Heart left ventricle (tissue), 16 donors: Measurements from ENCODE around the gene SH3PXD2A. TPM values are rescaled to one million over a fixed set of nuclear protein-coding genes. Genes with fewer than 3 reads are reported as not detected.

Source experiments
- ATAC-seq, 4 donors: fragments of 200-7000 bp; cut with Tn5 transposase; one replicate each; pipeline ENCODE4 v1.9.1; 2020 to 2022; ENCODE audit warnings: moderate library complexity in 4 of 4, mild to moderate bottlenecking in 3 of 4, moderate number of reproducible peaks in 1 of 4
- DNase-seq, 5 donors: peaks; one replicate each; pipeline ENCODE4 v3.0.0-alpha.2; 2020
- H3K27ac ChIP-seq, 12 donors: fragments of 200-600 bp; sonication (generic) in 4 of 12; one replicate each; pipeline versions ENCODE4 v1.5.0 to v1.8.0; 2016 to 2022; ENCODE audit warnings: mild to moderate bottlenecking in 2 of 12
- H3K27me3 ChIP-seq, 9 donors: fragments of 200-600 bp; sonication (generic) in 2 of 9; one replicate each; pipeline versions ENCODE4 v1.5.1 to v1.8.0; 2016 to 2022; ENCODE audit warnings: mild to moderate bottlenecking in 3 of 9
- H3K36me3 ChIP-seq, 9 donors: fragments of 200-600 bp; sonication (generic) in 2 of 9; one replicate each; pipeline versions ENCODE4 v1.5.0 to v1.8.0; 2018 to 2022; ENCODE audit warnings: mild to moderate bottlenecking in 2 of 9
- H3K4me1 ChIP-seq, 12 donors: fragments of 200-600 bp; sonication (generic) in 4 of 12; one replicate each; pipeline versions ENCODE4 v1.5.0 to v1.8.0; 2016 to 2022; ENCODE audit warnings: mild to moderate bottlenecking in 3 of 12
- H3K4me3 ChIP-seq, 12 donors: fragments of 200-600 bp; sonication (generic) in 4 of 12; one replicate each; pipeline versions ENCODE4 v1.5.0 to v1.8.0; 2017 to 2022; ENCODE audit warnings: mild to moderate bottlenecking in 9 of 12, moderate library complexity in 4 of 12
- H3K9me3 ChIP-seq, 12 donors: fragments of 200-600 bp; sonication (generic) in 4 of 12; one replicate each; pipeline versions ENCODE4 v1.5.0 to v1.8.0; 2016 to 2022; ENCODE audit warnings: mild to moderate bottlenecking in 1 of 12
- POLR2A ChIP-seq, 2 donors: fragments of 450-650 bp; IDR thresholded peaks; one replicate each; pipeline ENCODE4 v1.6.1; 2017; ENCODE audit warnings: antibody characterized with exemption in 2 of 2, mild to moderate bottlenecking in 2 of 2, moderate library complexity in 2 of 2
- WGBS, 4 donors: extraction: QIAGEN DNeasy Blood & Tissue Kit in 2 of 4; methylation state at CpG; one replicate each; pipeline versions ENCODE4 v1.1.5 to v1.1.7; 2013 to 2018; 5-methylcytosine and 5-hydroxymethylcytosine counted together
- intact Hi-C, 10 donors: fragments of 100-400 bp; cut with DNase I; formaldehyde crosslinking; loops; one replicate each; pipeline versions ENCODE4 v1.11.1 to v1.14.2; 2022
- polyA plus RNA-seq, 2 donors: library from polyadenylated mRNA; stranded (reverse); fragments of 200-250 nt; gene quantifications; one replicate each; pipeline ENCODE4 v1.2.3, GENCODE V29; 2013
- total RNA-seq, 9 donors: library from RNA; depleted of rRNA in 2 of 9; stranded (reverse); fragments of >200 nt in 2 of 9; fragmentation: NEBNext Ultra II Directional in 3 of 9; extraction: Animal tissue kit (Norgen Biotek cat#: 25700) in 3 of 9; gene quantifications; one replicate each; pipeline versions ENCODE4 v1.1.0 to v1.2.4, GENCODE V29; 2016 to 2023
- TF ChIP-seq, protein P1 (sequence below), 12 donors: fragments of 200-600 bp; sonication (generic) in 4 of 12; IDR thresholded peaks; one replicate each; pipeline versions ENCODE4 v1.5.0 to v1.8.0; 2018 to 2022; ENCODE audit warnings: antibody characterized with exemption in 12 of 12, mild to moderate bottlenecking in 5 of 12
- donor health status: ischemic (EF 13 %, LVEDD 7.1; RV severe dilation, severe dysfunction).
- donor health status: healthy with polysubstance abuse.
- donor health status: DM: no; HTN: yes; CAD: no.
- donor health status: DM: no; HTN: no; CAD: no.
- donor health status: ischemic (EF 25% LVEDD 6.9; RV normal size, moderate dysfunction).
- donor health status: ischemic (EF 25% LVEDD 5.7; RV mildly dilated, moderate dysfunction).
- donor health status: healthy.
- donor health status: DM: yes; HTN: yes; CAD: no.
- donor health status: ischemic (EF 35%, LVEDD 5.7; RV mildly dilated, moderate dysfunction).
- donor health status: nonischemic (EF 11% LVEDD 7.7; RV severe dilation, severe dysfunction).
- donor health status: DM: yes; HTN: yes; CAD: no.
- donor health status: PGD.
- donor health status: ischemic (EF 29% LVEDD 5.4; RV normal size, mild dysfunction).
- donor health status: nonischemic (EF 23%, LVEDD 6.1; RV moderate dilation, normal function).

Gene SH3PXD2A
- total and polyA plus RNA-seq, 11 donors, result 11.8 to 43.4 (median 31.1) TPM

DNA sequence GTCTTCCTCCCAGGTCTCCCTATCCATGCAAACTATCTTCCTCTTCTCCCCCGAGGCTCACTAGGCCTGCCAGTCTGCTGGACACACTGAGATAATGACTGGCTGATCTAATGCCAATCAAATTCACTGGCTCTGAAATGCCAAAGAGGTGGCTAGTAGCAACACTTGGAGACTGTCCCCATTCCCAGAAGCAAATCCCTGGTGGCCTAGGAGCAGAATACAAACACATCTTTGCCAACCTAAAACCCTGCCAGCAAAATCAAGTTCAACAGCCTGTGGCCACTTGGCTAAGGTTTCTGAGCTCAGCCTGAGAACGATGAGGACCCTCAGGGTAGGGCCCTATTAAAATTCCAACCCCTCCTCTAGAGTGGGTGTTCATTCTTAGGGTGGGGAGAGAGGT, 46.6 kb downstream of the SH3PXD2A start:
- Histone ChIP-seq H3K36me3 (no peaks in the 10 kb centered on the region), H3K27ac (no peak overlapping the region), H3K9me3 (no peaks in the 10 kb centered on the region), H3K4me3 (no peak overlapping the region), H3K4me1 (peaks cover 0 to 52% (median 24%) of the 10 kb centered on the region in 12 donors), H3K27me3 (no peaks in the 10 kb centered on the region)
- ATAC-seq, result peak in 3 of 4 donors; percentile 23 to 43 (median 35)
- no peak for DNase-seq
- 51 to 55% (median 52%) methylated on average over 2 of the region's 2 CpGs for WGBS, 4 donors
- no peak for TF ChIP-seq POLR2A (IDR thresholded peaks at IDR 0.05)
- TF ChIP-seq, protein P1, sequence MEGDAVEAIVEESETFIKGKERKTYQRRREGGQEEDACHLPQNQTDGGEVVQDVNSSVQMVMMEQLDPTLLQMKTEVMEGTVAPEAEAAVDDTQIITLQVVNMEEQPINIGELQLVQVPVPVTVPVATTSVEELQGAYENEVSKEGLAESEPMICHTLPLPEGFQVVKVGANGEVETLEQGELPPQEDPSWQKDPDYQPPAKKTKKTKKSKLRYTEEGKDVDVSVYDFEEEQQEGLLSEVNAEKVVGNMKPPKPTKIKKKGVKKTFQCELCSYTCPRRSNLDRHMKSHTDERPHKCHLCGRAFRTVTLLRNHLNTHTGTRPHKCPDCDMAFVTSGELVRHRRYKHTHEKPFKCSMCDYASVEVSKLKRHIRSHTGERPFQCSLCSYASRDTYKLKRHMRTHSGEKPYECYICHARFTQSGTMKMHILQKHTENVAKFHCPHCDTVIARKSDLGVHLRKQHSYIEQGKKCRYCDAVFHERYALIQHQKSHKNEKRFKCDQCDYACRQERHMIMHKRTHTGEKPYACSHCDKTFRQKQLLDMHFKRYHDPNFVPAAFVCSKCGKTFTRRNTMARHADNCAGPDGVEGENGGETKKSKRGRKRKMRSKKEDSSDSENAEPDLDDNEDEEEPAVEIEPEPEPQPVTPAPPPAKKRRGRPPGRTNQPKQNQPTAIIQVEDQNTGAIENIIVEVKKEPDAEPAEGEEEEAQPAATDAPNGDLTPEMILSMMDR (IDR thresholded peaks at IDR 0.05), result no peak
- intact Hi-C loops, result loop anchor here in 1 of 10 donors (10.0 kb wide), 1 partner anchor 46 kb away; the partner anchor contains the start of gene SH3PXD2A

DNA sequence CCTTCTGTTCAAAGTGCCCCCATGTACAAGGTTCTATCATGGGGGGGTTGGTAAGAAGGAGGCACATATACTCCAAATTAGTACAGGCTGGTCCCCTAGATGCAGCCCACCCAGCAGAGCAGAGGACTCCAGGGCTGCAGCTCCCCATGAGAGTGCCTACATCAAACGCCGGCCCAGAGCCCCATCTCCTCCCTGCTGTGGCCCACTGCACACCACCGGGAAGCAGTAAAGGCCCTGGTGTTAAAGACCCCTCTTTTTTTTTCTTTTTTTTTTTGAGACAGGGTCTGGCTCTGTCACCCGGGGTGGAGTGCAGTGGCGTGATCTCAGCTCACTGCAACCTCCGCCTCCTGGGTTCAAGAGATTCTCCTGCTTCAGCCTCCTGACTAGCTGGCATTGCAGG, 47.4 kb downstream of the SH3PXD2A start:
- Histone ChIP-seq H3K9me3 (no peaks in the 10 kb centered on the region), H3K4me3 (no peak overlapping the region), H3K4me1 (peaks cover 0 to 52% (median 23%) of the 10 kb centered on the region in 12 donors), H3K36me3 (no peaks in the 10 kb centered on the region), H3K27me3 (no peaks in the 10 kb centered on the region), H3K27ac (no peak overlapping the region)
- 91 to 98% (median 93%) methylated on average over 6 of the region's 6 CpGs for WGBS, 4 donors
- no peak for DNase-seq
- intact Hi-C loops, result loop anchor here in 1 of 10 donors (10.0 kb wide), 1 partner anchor 47 kb away; the partner anchor contains the start of gene SH3PXD2A
- ATAC-seq, result no peak
- TF ChIP-seq POLR2A (IDR thresholded peaks at IDR 0.05), result no peak
- TF ChIP-seq, protein P1 (IDR thresholded peaks at IDR 0.05), result no peak

DNA sequence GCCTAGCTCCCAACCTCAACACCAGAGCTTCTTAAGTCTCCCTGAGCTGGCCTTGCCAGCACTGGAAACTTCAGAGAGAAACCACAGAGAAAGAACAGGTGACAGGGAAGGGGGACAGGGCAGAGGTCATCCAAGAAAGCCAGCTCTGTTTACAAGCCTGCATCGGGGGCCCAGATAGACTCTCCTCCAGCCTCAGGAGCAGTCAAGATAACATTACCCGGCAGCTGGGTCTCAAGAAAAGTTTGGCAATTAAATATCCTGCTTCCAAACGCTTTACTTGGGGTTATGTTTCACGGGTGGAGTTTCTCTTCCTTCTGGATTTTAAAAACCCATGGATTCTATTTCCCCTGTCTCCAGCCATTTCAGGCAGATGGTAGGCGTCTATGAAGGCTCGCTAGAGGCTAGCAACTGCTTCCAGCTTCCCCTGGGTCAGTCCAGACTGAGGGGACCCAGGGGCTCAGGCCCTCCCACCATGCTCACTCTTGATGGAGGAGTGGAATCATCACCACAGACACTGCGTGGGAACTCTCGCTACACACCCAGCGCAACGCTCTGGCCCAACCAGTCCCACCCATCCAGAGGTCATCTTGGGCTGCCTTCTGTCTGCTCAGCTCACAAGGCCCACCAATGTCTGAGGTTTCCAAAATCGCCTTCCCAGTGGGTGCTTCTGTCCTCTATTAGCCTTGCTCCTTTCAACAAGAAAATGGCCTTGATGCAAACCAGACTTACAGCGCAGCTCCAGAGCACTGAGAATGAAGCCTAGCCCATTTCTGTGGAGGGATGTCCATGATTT, 48.8 kb downstream of the SH3PXD2A start:
- no peak for TF ChIP-seq POLR2A (IDR thresholded peaks at IDR 0.05)
- TF ChIP-seq, protein P1 (IDR thresholded peaks at IDR 0.05), result no peak
- DNase-seq (peak in 2 of 5 donors; percentile 34 to 59), ATAC-seq (peak; percentile 23 to 74 (median 52))
- Histone ChIP-seq H3K36me3 (no peaks in the 10 kb centered on the region), H3K9me3 (no peaks in the 10 kb centered on the region), H3K4me1 (peaks cover 0 to 40% (median 11%) of the 10 kb centered on the region in 12 donors), H3K27me3 (no peaks in the 10 kb centered on the region), H3K27ac (peak overlapping the region in 2 of 12 donors; percentile 10 to 54), H3K4me3 (no peak overlapping the region)
- intact Hi-C loops, result loop anchor here in 1 of 10 donors (10.0 kb wide), 1 partner anchor 48 kb away; the partner anchor contains the start of gene SH3PXD2A
- WGBS, 4 donors, result 79 to 84% (median 83%) methylated on average over 8 to 12 of the region's 12 CpGs

DNA sequence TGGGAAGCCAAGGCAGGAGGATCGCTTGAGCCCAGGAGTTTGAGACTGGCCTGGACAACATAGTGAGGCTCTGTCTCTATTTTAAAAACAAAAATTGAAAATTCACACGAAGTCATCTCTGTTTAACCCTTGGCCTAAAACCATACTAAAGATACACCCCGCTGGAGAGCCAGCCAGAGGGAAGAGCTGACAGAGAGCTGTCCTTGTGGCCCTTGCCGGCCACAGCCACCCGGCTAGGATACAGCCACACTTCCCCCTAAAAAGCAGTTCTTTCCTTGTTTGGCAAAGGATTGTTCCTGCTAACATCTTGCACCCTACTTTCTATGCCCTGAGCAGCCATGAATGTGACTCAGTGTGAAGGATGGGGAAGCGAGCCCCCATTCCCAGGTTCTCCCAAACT, 49.6 kb downstream of the SH3PXD2A start:
- no peak overlapping the region for H3K4me3 ChIP-seq
- peak overlapping the region in 1 of 12 donors; percentile 54 for H3K27ac ChIP-seq
- intact Hi-C loops, result loop anchor here in 1 of 10 donors (10.0 kb wide), 1 partner anchor 49 kb away; the partner anchor contains the start of gene SH3PXD2A
- DNase-seq (no peak), ATAC-seq (no peak)
- H3K9me3 ChIP-seq, result no peaks in the 10 kb centered on the region
- peaks cover 0 to 4% (median 0%) of the 10 kb centered on the region in 9 donors for H3K36me3 ChIP-seq
- WGBS, 4 donors, result 89 to 96% (median 92%) methylated on average over 6 of the region's 6 CpGs
- H3K4me1 ChIP-seq, result peaks cover 0 to 32% (median 7%) of the 10 kb centered on the region in 12 donors
- H3K27me3 ChIP-seq, result no peaks in the 10 kb centered on the region
- TF ChIP-seq, protein P1 (IDR thresholded peaks at IDR 0.05), result no peak
- no peak for TF ChIP-seq POLR2A (IDR thresholded peaks at IDR 0.05)
